ENCODE results near the gene PLET1. TPM values are rescaled to one million over a fixed set of nuclear protein-coding genes. Genes with fewer than 3 reads are reported as not detected.

Gene PLET1
- total RNA-seq, 1 donor from 2014 or later = not detected

DNA sequence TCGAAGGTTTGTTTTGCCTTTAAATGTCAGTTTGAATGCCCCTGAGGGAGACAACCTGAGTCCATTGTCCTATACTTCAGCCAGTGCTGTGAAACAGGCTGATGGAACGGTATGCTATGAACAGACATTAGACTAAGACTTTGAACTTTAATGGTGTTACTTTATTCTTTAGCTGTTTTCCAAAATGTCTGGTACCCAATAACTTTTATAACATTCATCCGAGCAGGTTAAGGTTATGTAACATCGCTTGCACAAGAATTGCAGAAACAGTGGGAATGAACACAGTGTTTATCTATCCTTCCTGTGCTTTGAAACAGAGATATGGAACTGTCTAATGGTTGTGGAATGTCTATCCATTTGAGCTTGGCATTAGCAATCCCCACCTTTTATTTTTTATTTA is 46.9 kb downstream of the PLET1 start:
- DNase-seq (ENCODE audit: low spot score) = no peak
- H3K27me3 Mint-ChIP-seq (ENCODE audit: low read depth) = peaks cover 8% of the 10 kb centered on the region
- H3K4me1 Mint-ChIP-seq (ENCODE audit: low read depth) = peaks cover 11% of the 10 kb centered on the region
- TF ChIP-seq CTCF (IDR thresholded peaks at IDR 0.05) = no peak
- H3K27ac Mint-ChIP-seq (ENCODE audit: unreplicated experiment) = no peak overlapping the region
- H3K4me3 Mint-ChIP-seq (ENCODE audit: unreplicated experiment) = no peak overlapping the region
- no peaks in the 10 kb centered on the region for H3K9me3 Mint-ChIP-seq (ENCODE audit: low read depth)
- H3K36me3 Mint-ChIP-seq (ENCODE audit: low read depth) = peaks cover 3% of the 10 kb centered on the region

- Mint-ChIP-seq H3K4me3 (ENCODE audit: unreplicated experiment) (no peak overlapping the region), H3K9me3 (ENCODE audit: low read depth) (no peaks in the 10 kb centered on the region), H3K4me1 (ENCODE audit: low read depth) (peaks cover 11% of the 10 kb centered on the region), H3K27me3 (ENCODE audit: low read depth) (peaks cover 10% of the 10 kb centered on the region), H3K27ac (ENCODE audit: unreplicated experiment) (no peak overlapping the region), H3K36me3 (ENCODE audit: low read depth) (peaks cover 3% of the 10 kb centered on the region)
- DNase-seq (ENCODE audit: low spot score) = no peak
- no peak for TF ChIP-seq CTCF (IDR thresholded peaks at IDR 0.05)
Measured at GRCh38 chr11:112212710-112213109, 48.0 kb downstream of the PLET1 start.

GRCh38 chr11:112212290-112212689 is 48.4 kb downstream of the PLET1 start:
- Mint-ChIP-seq H3K4me3 (ENCODE audit: unreplicated experiment) (no peak overlapping the region), H3K36me3 (ENCODE audit: low read depth) (peaks cover 3% of the 10 kb centered on the region), H3K27ac (ENCODE audit: unreplicated experiment) (no peak overlapping the region), H3K4me1 (ENCODE audit: low read depth) (peaks cover 11% of the 10 kb centered on the region), H3K9me3 (ENCODE audit: low read depth) (no peaks in the 10 kb centered on the region), H3K27me3 (ENCODE audit: low read depth) (peaks cover 10% of the 10 kb centered on the region)
- DNase-seq (ENCODE audit: low spot score) = no peak
- no peak for TF ChIP-seq CTCF (IDR thresholded peaks at IDR 0.05)

- Mint-ChIP-seq H3K9me3 (ENCODE audit: low read depth) (peaks cover 3% of the 10 kb centered on the region), H3K36me3 (ENCODE audit: low read depth) (peaks cover 6% of the 10 kb centered on the region), H3K4me3 (ENCODE audit: unreplicated experiment) (no peak overlapping the region), H3K27me3 (ENCODE audit: low read depth) (peaks cover 13% of the 10 kb centered on the region), H3K4me1 (ENCODE audit: low read depth) (peaks cover 6% of the 10 kb centered on the region), H3K27ac (ENCODE audit: unreplicated experiment) (no peak overlapping the region)
- TF ChIP-seq CTCF (IDR thresholded peaks at IDR 0.05) = no peak
- DNase-seq (ENCODE audit: low spot score) = no peak
Measured at GRCh38 chr11:112211536-112211935, 49.1 kb downstream of the PLET1 start.

DNA sequence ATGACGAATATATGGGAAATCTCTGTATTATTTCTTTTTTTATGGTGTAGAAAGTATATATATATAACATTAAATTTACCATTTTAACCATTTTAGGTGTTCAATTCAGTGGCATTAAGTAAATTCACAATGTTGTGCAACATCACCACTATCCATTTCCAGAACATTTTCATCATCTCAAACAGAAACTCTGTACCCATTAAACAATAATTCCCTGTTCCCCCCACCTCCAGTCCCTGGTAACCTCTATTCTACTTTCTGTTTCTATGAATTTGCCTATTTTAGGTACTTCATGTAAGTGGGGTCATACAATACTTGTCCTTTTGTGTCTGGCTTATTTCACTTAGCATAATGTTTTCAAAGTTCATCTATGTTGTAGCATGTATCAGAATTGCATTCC is 49.8 kb downstream of the PLET1 start:
- DNase-seq (ENCODE audit: low spot score) = no peak
- H3K9me3 Mint-ChIP-seq (ENCODE audit: low read depth) = peaks cover 4% of the 10 kb centered on the region
- H3K4me3 Mint-ChIP-seq (ENCODE audit: unreplicated experiment) = no peak overlapping the region
- peaks cover 13% of the 10 kb centered on the region for H3K27me3 Mint-ChIP-seq (ENCODE audit: low read depth)
- no peak for TF ChIP-seq CTCF (IDR thresholded peaks at IDR 0.05)
- H3K27ac Mint-ChIP-seq (ENCODE audit: unreplicated experiment) = no peak overlapping the region
- no peaks in the 10 kb centered on the region for H3K4me1 Mint-ChIP-seq (ENCODE audit: low read depth)
- peaks cover 6% of the 10 kb centered on the region for H3K36me3 Mint-ChIP-seq (ENCODE audit: low read depth)

Data from chondrocyte (in vitro differentiated cells).